HepG2 (cell line): Measurements from ENCODE around the gene HMGN4. TPM values are rescaled to one million over a fixed set of nuclear protein-coding genes. Genes with fewer than 3 reads are reported as not detected.

Experiments
- ARNTL ChIP-seq: sonication (generic); formaldehyde crosslinking; IDR thresholded peaks from 2 replicates; pipeline ENCODE4 v1.4.0; 2020; ENCODE audit warnings: mild to moderate bottlenecking, missing genetic modification reagents
- ATAD3A ChIP-seq: sonication (generic); formaldehyde crosslinking; IDR thresholded peaks from 2 replicates; pipeline ENCODE4 v1.4.0; 2020; ENCODE audit warnings: missing genetic modification reagents
- ATM ChIP-seq: fragments of 450-650 bp; IDR thresholded peaks from 2 replicates; pipeline ENCODE4 v1.7.1; 2017; ENCODE audit warnings: mild to moderate bottlenecking, borderline replicate concordance
- BATF2 ChIP-seq: sonication (generic); formaldehyde crosslinking; IDR thresholded peaks from 2 replicates; pipeline ENCODE4 v1.8.0; 2022; ENCODE audit warnings: mild to moderate bottlenecking, missing genetic modification reagents, moderate library complexity
- GABPB1 ChIP-seq: IDR thresholded peaks from 2 replicates; pipeline ENCODE4 v1.6.1; 2016; ENCODE audit warnings: mild to moderate bottlenecking, missing genetic modification reagents, moderate library complexity, missing compliant biosample characterization
- GTF3A ChIP-seq: sonication (generic); formaldehyde crosslinking; conservative IDR thresholded peaks from 2 replicates; pipeline ENCODE4 v1.4.0; 2020; ENCODE audit warnings: mild to moderate bottlenecking, missing genetic modification reagents
- HOXA7 ChIP-seq: sonication (generic); formaldehyde crosslinking; IDR thresholded peaks from 2 replicates; pipeline ENCODE4 v1.8.1; 2022; ENCODE audit warnings: mild to moderate bottlenecking, missing genetic modification reagents, moderate library complexity
- IRF2 ChIP-seq: IDR thresholded peaks from 2 replicates; pipeline ENCODE4 v1.6.1; 2018; ENCODE audit warnings: missing genetic modification reagents, missing compliant biosample characterization
- KDM3A ChIP-seq: IDR thresholded peaks from 2 replicates; pipeline ENCODE4 v1.6.1; 2018; ENCODE audit warnings: low read depth, missing compliant biosample characterization
- MXI1 ChIP-seq: IDR thresholded peaks from 3 replicates; pipeline ENCODE4 v1.6.1; 2012; ENCODE audit warnings: low read depth, low read length, inconsistent platforms, borderline replicate concordance
- SAP130 ChIP-seq: IDR thresholded peaks from 2 replicates; pipeline ENCODE4 v1.6.1; 2016; ENCODE audit warnings: low read depth
- SMAD9 ChIP-seq: sonication (generic); formaldehyde crosslinking; IDR thresholded peaks from 2 replicates; pipeline ENCODE4 v1.5.1; 2020; ENCODE audit warnings: mild to moderate bottlenecking, missing genetic modification reagents
- STAT5B ChIP-seq: sonication (generic); formaldehyde crosslinking; IDR thresholded peaks from 2 replicates; pipeline ENCODE4 v1.4.0; 2020; ENCODE audit warnings: missing genetic modification reagents
- UBTF ChIP-seq: sonication (generic); formaldehyde crosslinking; IDR thresholded peaks from 2 replicates; pipeline ENCODE4 v1.4.0; 2020; ENCODE audit warnings: mild to moderate bottlenecking, missing genetic modification reagents
- YEATS2 ChIP-seq: sonication (generic); formaldehyde crosslinking; IDR thresholded peaks from 2 replicates; pipeline ENCODE4 v1.4.0; 2020; ENCODE audit warnings: missing genetic modification reagents, borderline replicate concordance
- ZFP82 ChIP-seq: sonication (generic); formaldehyde crosslinking; IDR thresholded peaks from 2 replicates; pipeline ENCODE4 v1.5.1; 2020; ENCODE audit warnings: mild to moderate bottlenecking, missing genetic modification reagents, borderline replicate concordance
- ZNF17 ChIP-seq: sonication (generic); formaldehyde crosslinking; IDR thresholded peaks from 2 replicates; pipeline ENCODE4 v1.5.0; 2020; ENCODE audit warnings: mild to moderate bottlenecking, missing genetic modification reagents
- ZNF598 ChIP-seq: sonication (generic); formaldehyde crosslinking; IDR thresholded peaks from 2 replicates; pipeline ENCODE4 v1.5.1; 2020; ENCODE audit warnings: mild to moderate bottlenecking, missing genetic modification reagents, borderline replicate concordance
- ZNF660 ChIP-seq: sonication (generic); formaldehyde crosslinking; IDR thresholded peaks from 2 replicates; pipeline ENCODE4 v1.5.1; 2020; ENCODE audit warnings: mild to moderate bottlenecking, low read depth, missing genetic modification reagents, borderline replicate concordance
- ZNF75D ChIP-seq: sonication (generic); formaldehyde crosslinking; IDR thresholded peaks from 2 replicates; pipeline ENCODE4 v1.8.1; 2023; ENCODE audit warnings: missing genetic modification reagents, mild to moderate bottlenecking, borderline replicate concordance
- ZNF850 ChIP-seq: sonication (generic); formaldehyde crosslinking; conservative IDR thresholded peaks from 2 replicates; pipeline ENCODE4 v1.9.0; 2021; ENCODE audit warnings: mild to moderate bottlenecking, missing genetic modification reagents
- ZSCAN30 ChIP-seq: sonication (generic); formaldehyde crosslinking; IDR thresholded peaks from 2 replicates; pipeline ENCODE4 v1.5.0; 2020; ENCODE audit warnings: mild to moderate bottlenecking, missing genetic modification reagents
- polyA plus RNA-seq, 8 experiments: library from polyadenylated mRNA; depleted of rRNA in 3 of 8; stranded (reverse) in 7 of 8; unstranded in 1 of 8; fragments of >200 nt; fragmentation: Illumina TruSeq in 4 of 8; extraction: Trizol in 4 of 8; gene quantifications; 2 replicates each; pipeline versions ENCODE4 v1.2.1 to v1.2.3, GENCODE V29; 2011 to 2016; ENCODE audit warnings: low read depth in 4 of 8, missing spikeins in 1 of 8, mixed read lengths in 1 of 8; ENCODE audit not compliant: insufficient read depth in 1 of 8
- total RNA-seq, 5 experiments: library from RNA; depleted of rRNA; stranded (reverse); fragments of >200 nt; fragmentation: Illumina TruSeq; extraction: Trizol; gene quantifications; 2 replicates each; pipeline ENCODE4 v1.2.3, GENCODE V29; 2016; ENCODE audit warnings: low read depth in 1 of 5
- TF ChIP-seq, protein P1 (sequence below): sonication (generic); formaldehyde crosslinking; IDR thresholded peaks from 2 replicates; pipeline ENCODE4 v1.9.0; 2021; ENCODE audit warnings: missing genetic modification reagents, mild to moderate bottlenecking, borderline replicate concordance
- TF ChIP-seq, protein P2 (sequence below): sonication (generic); formaldehyde crosslinking; IDR thresholded peaks from 2 replicates; pipeline ENCODE4 v1.5.0; 2020; ENCODE audit warnings: mild to moderate bottlenecking, missing genetic modification reagents

Gene HMGN4
- total and polyA plus RNA-seq, 2 of the 13 experiments (the other 11 are each of a cell fraction or from before 2014, with no cell fraction given) = 39.9 to 52.1 TPM

- TF ChIP-seq ZNF850 (CRISPR knock-in tag) = no peak
- TF ChIP-seq ATM = no peak
- TF ChIP-seq GABPB1 (CRISPR knock-in tag) = peak; percentile 38; the same call in 1 of the 2 replicates
- TF ChIP-seq ZNF598 (CRISPR knock-in tag) = peak; percentile 97
- TF ChIP-seq, protein P1, sequence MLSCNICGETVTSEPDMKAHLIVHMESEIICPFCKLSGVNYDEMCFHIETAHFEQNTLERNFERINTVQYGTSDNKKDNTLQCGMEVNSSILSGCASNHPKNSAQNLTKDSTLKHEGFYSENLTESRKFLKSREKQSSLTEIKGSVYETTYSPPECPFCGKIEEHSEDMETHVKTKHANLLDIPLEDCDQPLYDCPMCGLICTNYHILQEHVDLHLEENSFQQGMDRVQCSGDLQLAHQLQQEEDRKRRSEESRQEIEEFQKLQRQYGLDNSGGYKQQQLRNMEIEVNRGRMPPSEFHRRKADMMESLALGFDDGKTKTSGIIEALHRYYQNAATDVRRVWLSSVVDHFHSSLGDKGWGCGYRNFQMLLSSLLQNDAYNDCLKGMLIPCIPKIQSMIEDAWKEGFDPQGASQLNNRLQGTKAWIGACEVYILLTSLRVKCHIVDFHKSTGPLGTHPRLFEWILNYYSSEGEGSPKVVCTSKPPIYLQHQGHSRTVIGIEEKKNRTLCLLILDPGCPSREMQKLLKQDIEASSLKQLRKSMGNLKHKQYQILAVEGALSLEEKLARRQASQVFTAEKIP (CRISPR knock-in tag) = no peak
- TF ChIP-seq IRF2 (CRISPR knock-in tag) = peak; percentile 80
- no peak; the same call in 1 of the 2 replicates for TF ChIP-seq ZSCAN30 (CRISPR knock-in tag)
- no peak for TF ChIP-seq ZNF75D (CRISPR knock-in tag)
- no peak for TF ChIP-seq SMAD9
- peak; percentile 95; the same call in 1 of the 2 replicates for TF ChIP-seq GTF3A
- peak; percentile 70; the same call in 1 of the 2 replicates for TF ChIP-seq YEATS2 (CRISPR knock-in tag)
- peak; percentile 70; the same call in 1 of the 2 replicates for TF ChIP-seq KDM3A (CRISPR knock-in tag)
- no peak; the same call in 1 of the 2 replicates for TF ChIP-seq ZFP82 (CRISPR knock-in tag)
- TF ChIP-seq HOXA7 (CRISPR knock-in tag) = no peak
- TF ChIP-seq ZNF17 (CRISPR knock-in tag) = no peak
- no peak for TF ChIP-seq ZNF660 (CRISPR knock-in tag)
- no peak for TF ChIP-seq STAT5B (CRISPR knock-in tag)
- peak; percentile 83 for TF ChIP-seq SAP130 (CRISPR knock-in tag)
- peak; percentile 86; the same call in 1 of the 3 replicates for TF ChIP-seq MXI1
- no peak for TF ChIP-seq ATAD3A
- TF ChIP-seq UBTF (CRISPR knock-in tag) = peak; percentile 93
- TF ChIP-seq BATF2 (CRISPR knock-in tag) = no peak
- TF ChIP-seq ARNTL (CRISPR knock-in tag) = peak; percentile 67; the same call in 1 of the 2 replicates
- TF ChIP-seq, protein P2, sequence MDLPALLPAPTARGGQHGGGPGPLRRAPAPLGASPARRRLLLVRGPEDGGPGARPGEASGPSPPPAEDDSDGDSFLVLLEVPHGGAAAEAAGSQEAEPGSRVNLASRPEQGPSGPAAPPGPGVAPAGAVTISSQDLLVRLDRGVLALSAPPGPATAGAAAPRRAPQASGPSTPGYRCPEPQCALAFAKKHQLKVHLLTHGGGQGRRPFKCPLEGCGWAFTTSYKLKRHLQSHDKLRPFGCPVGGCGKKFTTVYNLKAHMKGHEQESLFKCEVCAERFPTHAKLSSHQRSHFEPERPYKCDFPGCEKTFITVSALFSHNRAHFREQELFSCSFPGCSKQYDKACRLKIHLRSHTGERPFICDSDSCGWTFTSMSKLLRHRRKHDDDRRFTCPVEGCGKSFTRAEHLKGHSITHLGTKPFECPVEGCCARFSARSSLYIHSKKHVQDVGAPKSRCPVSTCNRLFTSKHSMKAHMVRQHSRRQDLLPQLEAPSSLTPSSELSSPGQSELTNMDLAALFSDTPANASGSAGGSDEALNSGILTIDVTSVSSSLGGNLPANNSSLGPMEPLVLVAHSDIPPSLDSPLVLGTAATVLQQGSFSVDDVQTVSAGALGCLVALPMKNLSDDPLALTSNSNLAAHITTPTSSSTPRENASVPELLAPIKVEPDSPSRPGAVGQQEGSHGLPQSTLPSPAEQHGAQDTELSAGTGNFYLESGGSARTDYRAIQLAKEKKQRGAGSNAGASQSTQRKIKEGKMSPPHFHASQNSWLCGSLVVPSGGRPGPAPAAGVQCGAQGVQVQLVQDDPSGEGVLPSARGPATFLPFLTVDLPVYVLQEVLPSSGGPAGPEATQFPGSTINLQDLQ (CRISPR knock-in tag) = peak; percentile 50; the same call in 1 of the 2 replicates
Observed at GRCh38 chr6:26537160-26537845, 863 bp upstream of the HMGN4 start (continued).
